ENCODE data around the gene TGM5.

TGM5 gene

DNA sequence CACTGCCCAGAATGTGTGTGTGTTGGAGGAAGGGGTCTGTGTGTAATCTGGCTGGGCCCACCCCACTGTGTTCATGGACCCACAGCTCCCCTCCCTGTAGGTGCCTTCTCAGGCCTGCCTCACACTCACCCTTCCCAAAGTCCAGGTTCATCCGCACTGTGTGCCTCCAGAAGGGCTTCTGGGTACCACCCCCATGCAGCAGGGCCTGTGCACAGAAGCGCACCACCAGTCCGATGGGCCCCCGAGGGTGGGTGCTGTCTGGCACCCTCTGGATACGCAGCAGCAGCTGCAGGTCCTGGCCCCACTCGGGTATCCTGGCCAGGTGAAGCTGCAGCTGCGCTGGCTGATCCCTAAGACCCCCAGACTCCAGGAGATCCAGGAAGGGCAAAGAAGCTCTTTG lies 12.8 kb upstream of the TGM5 start:
- Histone ChIP-seq H3F3A (ENCODE audit: insufficient read depth) (no peaks in the 10 kb centered on the region), H3K4me2 (ENCODE audit: low read depth, low read length, poor library complexity, severe bottlenecking) (no peak overlapping the region), H3K36me3 (ENCODE audit: low read length) (no peaks in the 10 kb centered on the region), H3K27ac (ENCODE audit: low read depth, low read length) (no peak overlapping the region), H2AFZ (ENCODE audit: low read depth, low read length, severe bottlenecking) (no peak overlapping the region), H3K27me3 (ENCODE audit: low read length) (no peaks in the 10 kb centered on the region), H3K4me3 (ENCODE audit: insufficient read depth, low read length, poor library complexity, severe bottlenecking) (no peak overlapping the region), H3K9me3 (ENCODE audit: insufficient read depth, low read length) (no peaks in the 10 kb centered on the region), H3K9ac (ENCODE audit: low read length) (no peak overlapping the region), H3K9me2 (replicated peaks; ENCODE audit: insufficient read depth, low read length) (no peaks in the 10 kb centered on the region), H4K20me1 (ENCODE audit: low read depth, low read length) (no peaks in the 10 kb centered on the region), H3K79me2 (ENCODE audit: insufficient read depth, low read length) (no peaks in the 10 kb centered on the region)
- TF ChIP-seq EZH2phosphoT487 (conservative IDR thresholded peaks at IDR 0.05; ENCODE audit: low read length), result no peak
- TF ChIP-seq, protein P1, sequence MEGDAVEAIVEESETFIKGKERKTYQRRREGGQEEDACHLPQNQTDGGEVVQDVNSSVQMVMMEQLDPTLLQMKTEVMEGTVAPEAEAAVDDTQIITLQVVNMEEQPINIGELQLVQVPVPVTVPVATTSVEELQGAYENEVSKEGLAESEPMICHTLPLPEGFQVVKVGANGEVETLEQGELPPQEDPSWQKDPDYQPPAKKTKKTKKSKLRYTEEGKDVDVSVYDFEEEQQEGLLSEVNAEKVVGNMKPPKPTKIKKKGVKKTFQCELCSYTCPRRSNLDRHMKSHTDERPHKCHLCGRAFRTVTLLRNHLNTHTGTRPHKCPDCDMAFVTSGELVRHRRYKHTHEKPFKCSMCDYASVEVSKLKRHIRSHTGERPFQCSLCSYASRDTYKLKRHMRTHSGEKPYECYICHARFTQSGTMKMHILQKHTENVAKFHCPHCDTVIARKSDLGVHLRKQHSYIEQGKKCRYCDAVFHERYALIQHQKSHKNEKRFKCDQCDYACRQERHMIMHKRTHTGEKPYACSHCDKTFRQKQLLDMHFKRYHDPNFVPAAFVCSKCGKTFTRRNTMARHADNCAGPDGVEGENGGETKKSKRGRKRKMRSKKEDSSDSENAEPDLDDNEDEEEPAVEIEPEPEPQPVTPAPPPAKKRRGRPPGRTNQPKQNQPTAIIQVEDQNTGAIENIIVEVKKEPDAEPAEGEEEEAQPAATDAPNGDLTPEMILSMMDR (IDR thresholded peaks at IDR 0.05; ENCODE audit: insufficient read depth, low read length, poor library complexity, severe bottlenecking), result no peak

DNA sequence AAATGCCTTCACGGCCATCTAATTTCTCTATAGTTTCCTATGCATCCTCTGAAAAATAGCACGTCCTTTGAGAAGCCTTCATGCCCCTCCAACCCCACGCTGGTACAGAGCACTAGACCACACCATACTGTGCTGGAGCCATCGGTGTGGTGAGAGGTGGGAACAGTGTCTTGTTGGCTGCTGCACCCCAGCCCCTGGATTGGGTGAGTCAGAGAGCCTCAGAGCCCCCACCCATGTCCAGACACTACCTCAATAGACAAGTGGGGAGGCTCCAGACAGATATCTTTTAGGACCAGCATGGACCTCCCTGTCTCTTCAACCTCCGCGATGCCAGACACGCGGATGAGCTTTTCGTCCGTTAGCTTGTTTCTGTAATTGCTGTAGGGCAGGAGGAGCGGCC lies 12.1 kb upstream of the TGM5 start:
- Histone ChIP-seq H4K20me1 (ENCODE audit: low read depth, low read length) (no peaks in the 10 kb centered on the region), H3K4me3 (ENCODE audit: insufficient read depth, low read length, poor library complexity, severe bottlenecking) (no peak overlapping the region), H3K27ac (ENCODE audit: low read depth, low read length) (no peak overlapping the region), H2AFZ (ENCODE audit: low read depth, low read length, severe bottlenecking) (no peak overlapping the region), H3K36me3 (ENCODE audit: low read length) (no peaks in the 10 kb centered on the region), H3K27me3 (ENCODE audit: low read length) (no peaks in the 10 kb centered on the region), H3F3A (ENCODE audit: insufficient read depth) (no peaks in the 10 kb centered on the region), H3K9me2 (replicated peaks; ENCODE audit: insufficient read depth, low read length) (no peaks in the 10 kb centered on the region), H3K9ac (ENCODE audit: low read length) (no peak overlapping the region), H3K79me2 (ENCODE audit: insufficient read depth, low read length) (no peaks in the 10 kb centered on the region), H3K9me3 (ENCODE audit: insufficient read depth, low read length) (no peaks in the 10 kb centered on the region), H3K4me2 (ENCODE audit: low read depth, low read length, poor library complexity, severe bottlenecking) (no peak overlapping the region)
- TF ChIP-seq EZH2phosphoT487 (conservative IDR thresholded peaks at IDR 0.05; ENCODE audit: low read length), result no peak
- TF ChIP-seq, protein P1 (IDR thresholded peaks at IDR 0.05; ENCODE audit: insufficient read depth, low read length, poor library complexity, severe bottlenecking), result no peak

DNA sequence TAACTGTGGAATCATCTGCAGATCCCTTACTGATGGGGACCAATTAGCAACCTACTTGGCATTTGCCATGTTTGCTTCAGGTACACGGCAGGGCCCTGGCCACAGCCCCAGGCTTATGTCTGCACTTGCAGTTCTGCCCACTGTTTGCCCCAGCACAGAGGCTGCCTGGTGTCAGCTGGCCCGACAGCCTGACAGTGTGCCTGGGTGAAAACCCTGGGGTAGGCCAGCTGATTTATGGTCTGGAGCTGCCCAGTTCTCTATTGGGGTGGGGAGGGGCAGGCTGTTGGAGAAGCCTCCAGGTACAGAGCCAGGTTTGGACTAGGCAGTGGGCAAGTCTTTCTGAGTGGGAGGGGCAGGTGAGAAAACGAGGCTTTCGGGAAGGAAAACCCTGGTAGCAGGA lies 11.2 kb upstream of the TGM5 start:
- H3K27ac ChIP-seq (ENCODE audit: low read depth, low read length), result no peak overlapping the region
- TF ChIP-seq EZH2phosphoT487 (conservative IDR thresholded peaks at IDR 0.05; ENCODE audit: low read length), result no peak
- TF ChIP-seq, protein P1 (IDR thresholded peaks at IDR 0.05; ENCODE audit: insufficient read depth, low read length, poor library complexity, severe bottlenecking), result no peak
- H3K4me2 ChIP-seq (ENCODE audit: low read depth, low read length, poor library complexity, severe bottlenecking), result no peak overlapping the region
- H3K27me3 ChIP-seq (ENCODE audit: low read length), result no peaks in the 10 kb centered on the region
- no peaks in the 10 kb centered on the region for H4K20me1 ChIP-seq (ENCODE audit: low read depth, low read length)
- no peak overlapping the region for H3K9ac ChIP-seq (ENCODE audit: low read length)
- no peak overlapping the region for H2AFZ ChIP-seq (ENCODE audit: low read depth, low read length, severe bottlenecking)
- no peaks in the 10 kb centered on the region for H3K9me3 ChIP-seq (ENCODE audit: insufficient read depth, low read length)
- H3K36me3 ChIP-seq (ENCODE audit: low read length), result no peaks in the 10 kb centered on the region
- no peaks in the 10 kb centered on the region for H3K79me2 ChIP-seq (ENCODE audit: insufficient read depth, low read length)
- no peak overlapping the region for H3K4me3 ChIP-seq (ENCODE audit: insufficient read depth, low read length, poor library complexity, severe bottlenecking)
- no peaks in the 10 kb centered on the region for H3F3A ChIP-seq (ENCODE audit: insufficient read depth)
- no peaks in the 10 kb centered on the region for H3K9me2 ChIP-seq (replicated peaks; ENCODE audit: insufficient read depth, low read length)

All from SU-DHL-6 (cell line).